ENCODE data around the gene LRRC32.

The LRRC32 gene

GRCh38 chr11:76670485-76671236 is at the start of gene LRRC32:
LRRC32 (minus strand) TSS chr11:76670747; CDS start chr11:76665954, 4,793 bp downstream.
- H3K9me3 Mint-ChIP-seq: no peaks in the 10 kb centered on the region
- H3K4me1 Mint-ChIP-seq: peaks cover 20% of the 10 kb centered on the region
- H3K27me3 Mint-ChIP-seq: peaks cover 22% of the 10 kb centered on the region
- peak within 1 kb of the TSS; percentile 78 for H3K4me3 Mint-ChIP-seq
- no peak within 1 kb of the TSS for H3K27ac Mint-ChIP-seq
- H3K36me3 Mint-ChIP-seq: no peaks in the 10 kb centered on the region

- H3K9me3 Mint-ChIP-seq: no peaks in the 10 kb centered on the region
- no peak overlapping the region for H3K4me3 Mint-ChIP-seq
- no peak overlapping the region for H3K27ac Mint-ChIP-seq
- peaks cover 12% of the 10 kb centered on the region for H3K4me1 Mint-ChIP-seq
- peaks cover 5% of the 10 kb centered on the region for H3K27me3 Mint-ChIP-seq
- no peaks in the 10 kb centered on the region for H3K36me3 Mint-ChIP-seq
These were observed 49.1 kb upstream of the LRRC32 start for GRCh38 chr11:76719686-76720085.

GRCh38 chr11:76719281-76719680 is 48.7 kb upstream of the LRRC32 start:
- peaks cover 5% of the 10 kb centered on the region for H3K27me3 Mint-ChIP-seq
- H3K36me3 Mint-ChIP-seq: no peaks in the 10 kb centered on the region

GRCh38 chr11:76717816-76718215 is 47.3 kb upstream of the LRRC32 start:
- Mint-ChIP-seq H3K27ac (no peak overlapping the region), H3K36me3 (no peaks in the 10 kb centered on the region), H3K9me3 (no peaks in the 10 kb centered on the region), H3K4me1 (peaks cover 11% of the 10 kb centered on the region), H3K4me3 (no peak overlapping the region), H3K27me3 (peaks cover 5% of the 10 kb centered on the region)

More at GRCh38 chr11:76719281-76719680, 48.7 kb upstream of the LRRC32 start:
- H3K27ac Mint-ChIP-seq: no peak overlapping the region
- H3K4me3 Mint-ChIP-seq: no peak overlapping the region
- H3K9me3 Mint-ChIP-seq: no peaks in the 10 kb centered on the region
- H3K4me1 Mint-ChIP-seq: peaks cover 12% of the 10 kb centered on the region

- Mint-ChIP-seq H3K9me3 (no peaks in the 10 kb centered on the region), H3K27ac (no peak overlapping the region), H3K4me1 (peaks cover 7% of the 10 kb centered on the region), H3K4me3 (no peak overlapping the region), H3K27me3 (peaks cover 2% of the 10 kb centered on the region), H3K36me3 (no peaks in the 10 kb centered on the region)
These were observed 46.8 kb upstream of the LRRC32 start for GRCh38 chr11:76717369-76717768.

- H3K27ac Mint-ChIP-seq: no peak overlapping the region
- no peaks in the 10 kb centered on the region for H3K4me1 Mint-ChIP-seq
- no peaks in the 10 kb centered on the region for H3K27me3 Mint-ChIP-seq
- no peaks in the 10 kb centered on the region for H3K36me3 Mint-ChIP-seq
- H3K9me3 Mint-ChIP-seq: no peaks in the 10 kb centered on the region
- no peak overlapping the region for H3K4me3 Mint-ChIP-seq
These were observed 45.7 kb upstream of the LRRC32 start for GRCh38 chr11:76716268-76716667.

GRCh38 chr11:76714493-76714892 is 43.9 kb upstream of the LRRC32 start:
- H3K36me3 Mint-ChIP-seq: no peaks in the 10 kb centered on the region
- H3K27me3 Mint-ChIP-seq: no peaks in the 10 kb centered on the region
- no peak overlapping the region for H3K27ac Mint-ChIP-seq
- no peaks in the 10 kb centered on the region for H3K4me1 Mint-ChIP-seq
- H3K9me3 Mint-ChIP-seq: no peaks in the 10 kb centered on the region
- no peak overlapping the region for H3K4me3 Mint-ChIP-seq

- Mint-ChIP-seq H3K36me3 (no peaks in the 10 kb centered on the region), H3K9me3 (no peaks in the 10 kb centered on the region), H3K27ac (no peak overlapping the region), H3K27me3 (no peaks in the 10 kb centered on the region), H3K4me3 (no peak overlapping the region), H3K4me1 (no peaks in the 10 kb centered on the region)
These were observed 43.0 kb upstream of the LRRC32 start for GRCh38 chr11:76713499-76713898.

GRCh38 chr11:76712125-76712524 is 41.6 kb upstream of the LRRC32 start:
- Mint-ChIP-seq H3K9me3 (no peaks in the 10 kb centered on the region), H3K36me3 (no peaks in the 10 kb centered on the region), H3K27me3 (no peaks in the 10 kb centered on the region), H3K27ac (no peak overlapping the region), H3K4me1 (no peaks in the 10 kb centered on the region), H3K4me3 (no peak overlapping the region)

GRCh38 chr11:76709756-76710155 is 39.2 kb upstream of the LRRC32 start:
- no peaks in the 10 kb centered on the region for H3K4me1 Mint-ChIP-seq
- H3K4me3 Mint-ChIP-seq: no peak overlapping the region
- H3K27ac Mint-ChIP-seq: no peak overlapping the region
- H3K27me3 Mint-ChIP-seq: no peaks in the 10 kb centered on the region
- no peaks in the 10 kb centered on the region for H3K9me3 Mint-ChIP-seq
- H3K36me3 Mint-ChIP-seq: no peaks in the 10 kb centered on the region

GRCh38 chr11:76708972-76709660 is 38.6 kb upstream of the LRRC32 start:
- H3K4me3 Mint-ChIP-seq: no peak overlapping the region
- H3K9me3 Mint-ChIP-seq: no peaks in the 10 kb centered on the region

GRCh38 chr11:76707293-76707825 is 36.8 kb upstream of the LRRC32 start:
- Mint-ChIP-seq H3K4me3 (no peak overlapping the region), H3K27me3 (no peaks in the 10 kb centered on the region)

More at GRCh38 chr11:76708972-76709660, 38.6 kb upstream of the LRRC32 start:
- Mint-ChIP-seq H3K27me3 (no peaks in the 10 kb centered on the region), H3K27ac (no peak overlapping the region), H3K36me3 (no peaks in the 10 kb centered on the region), H3K4me1 (no peaks in the 10 kb centered on the region)

GRCh38 chr11:76706667-76707066 is 36.1 kb upstream of the LRRC32 start:
- H3K27ac Mint-ChIP-seq: no peak overlapping the region
- H3K9me3 Mint-ChIP-seq: no peaks in the 10 kb centered on the region
- H3K4me1 Mint-ChIP-seq: no peaks in the 10 kb centered on the region
- no peaks in the 10 kb centered on the region for H3K36me3 Mint-ChIP-seq
- H3K4me3 Mint-ChIP-seq: no peak overlapping the region
- no peaks in the 10 kb centered on the region for H3K27me3 Mint-ChIP-seq

More at GRCh38 chr11:76707293-76707825, 36.8 kb upstream of the LRRC32 start:
- Mint-ChIP-seq H3K36me3 (no peaks in the 10 kb centered on the region), H3K4me1 (no peaks in the 10 kb centered on the region), H3K27ac (no peak overlapping the region), H3K9me3 (no peaks in the 10 kb centered on the region)

- Mint-ChIP-seq H3K27me3 (no peaks in the 10 kb centered on the region), H3K4me1 (no peaks in the 10 kb centered on the region), H3K36me3 (no peaks in the 10 kb centered on the region), H3K9me3 (no peaks in the 10 kb centered on the region), H3K27ac (no peak overlapping the region), H3K4me3 (no peak overlapping the region)
These were observed 35.3 kb upstream of the LRRC32 start for GRCh38 chr11:76705826-76706225.

- Mint-ChIP-seq H3K27ac (no peak overlapping the region), H3K4me1 (no peaks in the 10 kb centered on the region)
These were observed 33.8 kb upstream of the LRRC32 start for GRCh38 chr11:76704171-76704948.

More at GRCh38 chr11:76704171-76704948, 33.8 kb upstream of the LRRC32 start:
- Mint-ChIP-seq H3K27me3 (no peaks in the 10 kb centered on the region), H3K9me3 (no peaks in the 10 kb centered on the region), H3K4me3 (no peak overlapping the region), H3K36me3 (no peaks in the 10 kb centered on the region)
